GM12874 (cell line): Measurements from ENCODE around the gene SDHAF3.

Source experiments
- TF ChIP-seq, protein P1 (sequence below): IDR thresholded peaks from 2 replicates; pipeline ENCODE4 v1.5.1; 2011; ENCODE audit warnings: low read depth, mild to moderate bottlenecking, control low read depth, low read length, moderate library complexity; ENCODE audit not compliant: insufficient read depth

The SDHAF3 gene

DNA sequence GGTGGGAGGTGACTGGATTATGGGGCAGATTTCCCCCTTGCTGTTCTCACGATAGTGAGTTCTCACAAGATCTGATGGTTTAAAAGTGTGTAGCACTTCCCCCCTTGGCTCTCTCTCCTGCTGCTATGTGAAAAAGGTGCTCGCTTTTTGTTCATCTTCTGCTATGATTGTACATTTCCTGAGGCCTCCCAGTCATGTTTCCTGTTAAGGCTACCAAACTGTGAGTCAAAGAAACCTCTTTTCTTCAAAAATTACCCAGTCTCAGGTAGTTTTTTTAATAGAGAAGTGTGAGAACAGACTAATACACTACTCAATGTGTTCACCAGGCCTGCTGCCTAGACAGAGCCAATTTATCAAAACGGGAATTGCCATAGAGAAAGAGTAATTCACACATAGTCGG, 49.7 kb downstream of the SDHAF3 start:
- TF ChIP-seq, protein P1, sequence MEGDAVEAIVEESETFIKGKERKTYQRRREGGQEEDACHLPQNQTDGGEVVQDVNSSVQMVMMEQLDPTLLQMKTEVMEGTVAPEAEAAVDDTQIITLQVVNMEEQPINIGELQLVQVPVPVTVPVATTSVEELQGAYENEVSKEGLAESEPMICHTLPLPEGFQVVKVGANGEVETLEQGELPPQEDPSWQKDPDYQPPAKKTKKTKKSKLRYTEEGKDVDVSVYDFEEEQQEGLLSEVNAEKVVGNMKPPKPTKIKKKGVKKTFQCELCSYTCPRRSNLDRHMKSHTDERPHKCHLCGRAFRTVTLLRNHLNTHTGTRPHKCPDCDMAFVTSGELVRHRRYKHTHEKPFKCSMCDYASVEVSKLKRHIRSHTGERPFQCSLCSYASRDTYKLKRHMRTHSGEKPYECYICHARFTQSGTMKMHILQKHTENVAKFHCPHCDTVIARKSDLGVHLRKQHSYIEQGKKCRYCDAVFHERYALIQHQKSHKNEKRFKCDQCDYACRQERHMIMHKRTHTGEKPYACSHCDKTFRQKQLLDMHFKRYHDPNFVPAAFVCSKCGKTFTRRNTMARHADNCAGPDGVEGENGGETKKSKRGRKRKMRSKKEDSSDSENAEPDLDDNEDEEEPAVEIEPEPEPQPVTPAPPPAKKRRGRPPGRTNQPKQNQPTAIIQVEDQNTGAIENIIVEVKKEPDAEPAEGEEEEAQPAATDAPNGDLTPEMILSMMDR = no peak

DNA sequence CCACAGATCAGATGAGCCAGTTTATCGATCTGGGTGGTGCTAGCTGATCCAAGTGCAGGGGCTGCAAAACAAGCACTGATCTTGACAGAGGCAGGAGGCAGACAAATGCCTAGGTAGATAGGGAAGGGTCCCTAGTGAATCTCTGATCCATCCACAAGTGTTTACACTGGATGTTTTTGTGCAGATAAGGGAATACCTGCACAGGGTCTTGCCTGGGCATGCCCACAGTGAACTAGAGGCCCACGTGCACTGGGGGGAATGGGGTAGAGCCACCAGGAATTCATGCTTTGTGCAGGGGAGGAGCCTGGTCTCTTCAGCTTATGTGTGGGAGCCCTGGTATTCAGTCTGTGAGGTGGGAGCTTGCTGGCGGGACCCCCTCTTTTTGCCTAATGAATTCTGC, 50.3 kb downstream of the SDHAF3 start:
- TF ChIP-seq, protein P1 = no peak

DNA sequence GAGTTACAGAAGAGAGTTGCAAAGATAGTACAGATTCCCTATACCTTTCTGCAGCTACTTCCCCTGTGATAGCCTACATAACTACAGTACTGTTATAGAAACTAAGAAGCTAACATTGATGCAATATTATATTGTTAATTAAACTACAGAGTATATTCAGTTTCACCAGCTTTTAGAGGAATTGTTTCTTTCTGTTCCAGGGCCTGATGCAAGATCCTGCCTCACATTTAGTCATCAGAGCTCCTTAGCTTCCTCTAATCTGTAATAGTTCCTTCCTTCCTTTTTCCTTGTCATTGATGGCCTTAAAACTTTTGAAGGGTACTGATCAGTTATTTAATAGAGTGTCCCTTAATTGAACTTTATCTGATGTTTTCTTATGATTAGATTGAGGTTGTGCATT, 56.8 kb downstream of the SDHAF3 start:
- TF ChIP-seq, protein P1 = no peak

DNA sequence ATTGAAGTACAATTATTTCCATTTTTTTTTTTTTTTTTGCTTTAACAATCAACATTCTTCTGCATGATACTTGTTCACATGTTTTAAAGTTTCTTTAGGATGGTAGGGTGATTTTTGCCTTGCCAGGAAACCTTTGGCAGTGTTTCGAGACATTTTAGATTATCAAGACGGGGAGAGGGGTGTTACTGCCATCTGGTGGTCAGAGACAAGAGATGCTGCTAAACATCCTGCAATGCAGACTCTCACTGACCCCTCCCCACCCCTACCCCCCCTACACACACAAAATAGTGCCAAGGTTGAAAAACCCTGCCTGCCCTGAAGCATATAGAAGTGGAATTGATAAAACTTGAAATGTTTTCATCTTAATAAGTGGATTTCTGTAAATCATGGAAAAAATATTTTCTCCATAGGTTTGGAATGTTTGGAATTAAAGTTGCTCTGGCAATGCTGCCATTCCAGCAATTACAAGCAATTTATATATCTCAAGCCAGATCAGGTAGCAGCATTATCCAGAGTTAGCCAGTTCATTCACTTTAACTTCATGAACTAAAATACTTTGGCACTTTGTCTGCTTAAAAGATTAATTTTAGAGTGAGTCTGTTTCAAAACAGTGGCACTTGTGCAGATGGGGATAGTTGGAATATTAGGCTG, 62.1 kb downstream of the SDHAF3 start:
- TF ChIP-seq, protein P1 = peak; percentile 77

DNA sequence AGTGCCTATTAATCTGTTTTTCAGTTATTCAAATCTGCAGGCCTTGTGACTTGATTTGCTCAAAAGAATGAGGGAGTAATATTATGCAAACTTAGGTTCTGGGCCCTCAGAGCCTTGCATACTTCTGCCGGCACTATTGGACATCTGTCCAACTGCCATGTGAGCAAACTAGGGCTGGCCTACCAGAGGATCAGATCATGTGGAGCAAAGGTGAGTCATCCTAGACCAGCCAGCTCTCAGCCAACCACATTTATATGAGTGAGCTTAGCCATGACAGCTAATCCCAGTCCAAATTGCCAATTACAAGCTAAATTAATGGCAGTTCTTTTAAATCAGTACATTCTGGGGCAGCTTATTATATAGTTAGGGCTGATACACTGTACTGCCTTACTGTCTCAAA, 69.6 kb downstream of the SDHAF3 start:
- TF ChIP-seq, protein P1 = no peak

DNA sequence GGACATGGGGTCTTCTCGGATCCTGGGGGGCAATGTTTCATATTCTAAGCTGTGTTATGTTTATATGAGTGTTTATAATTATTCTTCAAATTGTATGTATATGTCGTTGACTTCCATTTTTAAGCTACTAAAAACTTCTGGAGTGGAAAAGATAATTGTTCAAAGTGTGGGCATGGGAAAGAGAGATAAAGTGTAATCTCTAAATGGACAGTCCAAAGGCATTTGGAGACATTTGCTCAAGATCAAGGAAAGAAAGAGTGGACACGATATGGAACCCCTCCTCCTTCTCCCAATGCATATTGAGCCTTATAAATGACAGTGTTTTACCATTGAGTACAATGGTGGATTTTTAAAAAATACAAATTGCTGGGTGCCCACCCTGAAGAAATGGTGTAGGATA, 81.1 kb downstream of the SDHAF3 start:
- TF ChIP-seq, protein P1 = no peak

DNA sequence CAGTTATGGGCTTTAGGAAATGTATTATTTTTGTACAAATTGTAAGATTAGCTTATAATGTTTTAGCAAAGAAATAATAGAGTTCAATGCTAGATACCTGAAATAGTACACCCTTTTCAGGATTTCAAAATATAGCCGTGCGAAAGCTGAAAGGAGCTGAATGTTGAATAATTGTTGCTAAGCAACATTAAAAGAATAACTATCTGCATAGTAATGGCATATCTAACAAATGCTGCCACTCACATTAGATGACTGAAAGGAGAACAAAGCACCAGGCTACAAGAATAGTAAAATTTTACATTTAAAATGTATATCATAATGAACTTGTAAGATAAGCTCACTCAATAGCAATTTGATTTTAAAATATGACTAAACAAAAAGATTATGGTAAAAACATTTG, 82.5 kb downstream of the SDHAF3 start:
- TF ChIP-seq, protein P1 = no peak

DNA sequence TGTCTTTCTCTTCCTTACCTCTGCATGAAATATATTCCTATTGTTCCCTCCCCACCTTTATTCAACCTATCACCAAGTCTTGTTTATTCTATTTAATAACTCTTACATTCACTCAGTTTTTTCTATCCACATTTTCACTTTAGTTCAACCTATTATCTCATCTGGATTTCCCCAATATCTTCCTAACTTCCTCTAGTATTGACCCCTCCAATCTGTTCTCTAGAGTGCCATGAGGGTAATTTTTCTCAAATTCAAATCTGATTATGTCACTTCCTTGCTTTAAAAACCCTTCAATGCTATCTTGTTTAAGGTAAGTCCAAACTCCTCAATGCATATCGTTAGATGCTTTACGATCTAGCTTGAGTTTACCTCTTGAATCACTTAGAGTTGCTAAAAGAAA, 86.5 kb downstream of the SDHAF3 start:
- TF ChIP-seq, protein P1 = no peak
